Activated naive CD4-positive, alpha-beta T cell treated with anti-CD3 and anti-CD28 coated beads, Interleukin-2, amount 50 U/mL, for 24 hours (primary cell): ENCODE results near the gene OR5K1.

ENCODE experiments used
- H3K27ac Mint-ChIP-seq: one replicate; pipeline ENCODE4 v1.8.0; 2021; ENCODE audit warnings: mild to moderate bottlenecking, mixed read lengths
- H3K27me3 Mint-ChIP-seq: one replicate; pipeline ENCODE4 v1.8.0; 2021; ENCODE audit warnings: mixed read lengths
- H3K36me3 Mint-ChIP-seq: one replicate; pipeline ENCODE4 v1.8.0; 2021; ENCODE audit warnings: mixed read lengths
- H3K4me1 Mint-ChIP-seq: one replicate; pipeline ENCODE4 v1.8.0; 2021; ENCODE audit warnings: mixed read lengths
- H3K4me3 Mint-ChIP-seq: one replicate; pipeline ENCODE4 v1.8.0; 2021; ENCODE audit warnings: mild to moderate bottlenecking, mixed read lengths
- H3K9me3 Mint-ChIP-seq: one replicate; pipeline ENCODE4 v1.8.0; 2021; ENCODE audit warnings: mixed read lengths

OR5K1 gene

DNA sequence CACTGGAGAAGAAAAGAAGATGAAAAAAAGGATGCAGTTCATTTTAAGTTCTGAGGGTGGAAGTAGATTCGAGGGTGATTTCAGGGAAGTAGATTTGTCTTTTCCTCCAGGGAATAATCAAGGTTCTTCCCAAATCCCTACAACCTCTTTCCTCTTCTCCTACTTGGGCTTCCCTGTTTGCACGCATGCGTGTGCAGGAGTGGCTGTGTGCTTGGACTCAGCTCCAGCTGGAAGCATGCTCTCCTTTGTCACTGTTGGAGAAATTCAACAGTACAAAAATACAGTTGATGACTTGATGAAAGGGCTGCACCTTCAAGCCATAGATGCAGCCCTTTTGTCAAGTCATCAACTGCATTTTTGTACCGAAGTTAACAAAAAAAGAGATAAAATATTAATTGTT lies 38.3 kb downstream of the OR5K1 start:
- Mint-ChIP-seq H3K4me1 (peaks cover 6% of the 10 kb centered on the region), H3K4me3 (no peak overlapping the region), H3K27me3 (no peaks in the 10 kb centered on the region), H3K27ac (no peak overlapping the region), H3K9me3 (no peaks in the 10 kb centered on the region), H3K36me3 (peaks cover 7% of the 10 kb centered on the region)

DNA sequence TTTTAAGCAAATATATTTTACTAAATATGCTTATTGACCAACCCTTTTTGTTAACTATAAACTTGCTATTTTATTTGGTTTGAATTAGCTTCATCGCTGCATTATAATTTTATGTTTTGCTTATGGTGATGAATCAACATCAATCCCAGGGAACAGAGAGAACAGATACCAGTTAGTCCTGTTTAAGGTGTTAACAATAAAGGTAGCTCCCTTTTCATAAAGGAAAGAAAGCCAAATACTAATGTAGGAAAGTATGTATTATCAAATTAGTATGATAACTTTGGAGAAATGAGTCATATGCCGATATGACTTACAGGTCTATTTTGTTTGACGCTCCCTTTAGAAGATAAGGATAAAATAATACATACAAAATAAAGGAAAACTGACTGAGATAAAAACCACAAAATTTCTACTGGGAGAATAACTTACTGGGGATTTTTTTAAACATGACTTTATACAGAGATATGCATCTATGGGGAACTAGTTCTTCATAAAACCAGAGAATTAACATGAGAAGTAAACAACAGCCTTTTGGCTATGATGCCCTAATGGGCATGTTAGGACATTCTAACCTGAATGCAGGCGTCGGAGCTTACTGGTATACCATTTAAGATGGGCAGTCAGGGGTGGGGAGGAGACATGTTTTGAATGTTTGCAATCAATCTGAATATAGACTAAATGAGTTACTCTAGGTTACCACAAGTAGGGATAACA lies 39.0 kb downstream of the OR5K1 start:
- H3K27me3 Mint-ChIP-seq: no peaks in the 10 kb centered on the region

DNA sequence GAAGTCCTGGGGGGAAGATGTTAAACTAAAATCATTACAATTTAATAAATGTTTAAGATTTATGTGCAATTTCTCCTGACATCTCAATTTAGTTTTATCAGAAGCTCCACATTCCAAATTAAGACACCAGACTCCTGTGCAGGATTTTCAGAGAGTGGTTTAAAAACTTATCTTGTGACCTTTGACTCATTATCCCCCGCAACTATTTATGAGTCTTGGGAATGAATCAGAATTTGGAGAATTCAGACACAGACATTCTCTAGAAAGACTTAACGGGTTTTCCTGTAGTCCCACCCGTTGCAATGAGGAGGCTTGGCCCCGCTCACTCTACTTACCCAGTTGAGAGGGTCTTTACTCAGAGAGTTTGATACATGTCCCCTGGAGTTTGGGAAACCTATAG lies 41.5 kb downstream of the OR5K1 start:
- no peak overlapping the region for H3K4me3 Mint-ChIP-seq
- no peak overlapping the region for H3K27ac Mint-ChIP-seq
- H3K9me3 Mint-ChIP-seq: no peaks in the 10 kb centered on the region
- peaks cover 6% of the 10 kb centered on the region for H3K4me1 Mint-ChIP-seq
- no peaks in the 10 kb centered on the region for H3K27me3 Mint-ChIP-seq
- H3K36me3 Mint-ChIP-seq: peaks cover 17% of the 10 kb centered on the region

More for the DNA sequence above, 39.0 kb downstream of the OR5K1 start:
- peaks cover 7% of the 10 kb centered on the region for H3K36me3 Mint-ChIP-seq
- H3K4me1 Mint-ChIP-seq: peaks cover 6% of the 10 kb centered on the region
- no peaks in the 10 kb centered on the region for H3K9me3 Mint-ChIP-seq
- no peak overlapping the region for H3K27ac Mint-ChIP-seq
- H3K4me3 Mint-ChIP-seq: no peak overlapping the region

DNA sequence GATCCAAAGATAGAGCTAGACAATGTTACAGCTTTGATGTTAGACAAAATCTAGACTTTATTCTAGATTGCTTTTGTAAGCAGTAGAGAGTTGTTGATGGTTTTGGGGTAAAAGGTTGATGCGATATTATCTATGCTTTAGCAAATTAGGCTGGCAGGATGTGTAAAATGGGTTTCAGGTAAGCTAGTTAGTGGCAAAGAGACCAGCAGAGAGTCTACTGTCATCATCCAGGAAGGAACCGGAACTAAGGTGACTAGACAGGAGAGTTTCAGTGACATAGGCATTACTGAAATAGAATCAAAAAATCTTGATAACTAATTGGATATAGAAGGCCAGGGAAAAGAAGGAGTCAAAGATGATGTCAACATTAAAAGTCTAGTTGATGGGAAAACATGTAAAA lies 45.6 kb downstream of the OR5K1 start:
- H3K27ac Mint-ChIP-seq: peak overlapping the region; percentile 44

DNA sequence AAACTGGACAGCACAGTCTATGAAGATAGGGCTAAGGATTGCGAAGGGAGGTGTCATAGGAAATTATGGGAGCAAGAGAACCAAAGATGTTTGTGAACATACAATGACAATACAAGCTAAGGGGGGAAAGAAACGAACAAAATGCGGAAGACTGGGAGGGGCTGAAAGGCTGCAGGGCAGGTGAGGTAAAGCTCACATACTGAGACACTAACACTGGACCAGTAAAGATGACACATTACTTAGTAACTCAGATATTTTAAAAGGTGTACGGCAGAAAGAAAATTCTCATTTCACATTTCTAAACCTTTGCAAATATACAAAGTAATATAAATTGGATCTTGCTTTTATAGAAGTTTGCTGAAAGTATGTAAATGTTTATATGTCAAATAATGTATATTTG lies 49.6 kb downstream of the OR5K1 start:
- no peak overlapping the region for H3K4me3 Mint-ChIP-seq
- H3K4me1 Mint-ChIP-seq: peaks cover 24% of the 10 kb centered on the region
- peaks cover 40% of the 10 kb centered on the region for H3K36me3 Mint-ChIP-seq
- no peaks in the 10 kb centered on the region for H3K27me3 Mint-ChIP-seq
- no peak overlapping the region for H3K27ac Mint-ChIP-seq
- H3K9me3 Mint-ChIP-seq: no peaks in the 10 kb centered on the region

More for the DNA sequence above, 45.6 kb downstream of the OR5K1 start:
- H3K9me3 Mint-ChIP-seq: no peaks in the 10 kb centered on the region
- peaks cover 17% of the 10 kb centered on the region for H3K36me3 Mint-ChIP-seq
- H3K27me3 Mint-ChIP-seq: no peaks in the 10 kb centered on the region
- peaks cover 4% of the 10 kb centered on the region for H3K4me1 Mint-ChIP-seq
- H3K4me3 Mint-ChIP-seq: no peak overlapping the region

DNA sequence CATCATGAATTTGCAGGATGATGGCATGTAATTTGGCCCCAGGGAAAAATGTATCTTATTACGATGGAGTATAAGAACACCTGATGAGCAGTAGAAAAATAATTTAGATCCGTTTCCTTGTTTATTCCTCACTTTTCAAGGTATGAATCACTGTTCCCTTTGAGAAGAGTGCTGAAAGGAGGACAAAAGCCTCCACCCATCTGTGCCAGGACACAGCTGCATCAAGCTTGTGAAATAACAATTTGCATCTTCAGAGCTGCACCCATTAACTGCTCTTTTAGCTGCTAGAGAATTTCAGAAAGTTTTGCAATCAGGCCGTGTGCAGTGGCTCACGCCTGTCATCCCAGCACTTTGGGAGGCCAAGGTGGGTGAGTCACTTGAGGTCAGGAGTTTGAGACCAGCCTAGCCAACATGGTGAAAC lies 50.1 kb downstream of the OR5K1 start:
- Mint-ChIP-seq H3K4me3 (no peak overlapping the region), H3K27ac (peak overlapping the region; percentile 30), H3K27me3 (no peaks in the 10 kb centered on the region), H3K4me1 (peaks cover 29% of the 10 kb centered on the region), H3K36me3 (peaks cover 40% of the 10 kb centered on the region), H3K9me3 (no peaks in the 10 kb centered on the region)

DNA sequence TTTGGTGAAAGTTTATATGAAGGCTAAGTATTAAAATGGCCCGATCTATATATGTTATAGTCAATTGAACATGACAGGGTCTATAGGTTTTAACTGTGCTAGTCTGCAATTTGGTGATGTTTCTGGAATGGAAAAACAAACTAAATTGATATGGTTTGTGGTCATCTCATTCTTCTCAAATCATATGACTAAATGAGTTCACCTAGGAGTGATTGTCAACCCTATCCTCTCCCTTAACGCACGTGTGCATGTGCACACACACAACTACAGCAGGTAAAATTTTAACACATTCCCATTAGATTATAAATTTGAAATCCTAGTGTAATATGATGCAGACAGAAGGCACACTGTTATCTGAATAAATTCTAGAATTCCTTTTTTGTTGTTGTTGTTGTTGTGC lies 50.7 kb downstream of the OR5K1 start:
- no peak overlapping the region for H3K27ac Mint-ChIP-seq
- no peaks in the 10 kb centered on the region for H3K9me3 Mint-ChIP-seq
- H3K4me3 Mint-ChIP-seq: no peak overlapping the region
- peaks cover 40% of the 10 kb centered on the region for H3K36me3 Mint-ChIP-seq
- H3K4me1 Mint-ChIP-seq: peaks cover 36% of the 10 kb centered on the region
- H3K27me3 Mint-ChIP-seq: no peaks in the 10 kb centered on the region

DNA sequence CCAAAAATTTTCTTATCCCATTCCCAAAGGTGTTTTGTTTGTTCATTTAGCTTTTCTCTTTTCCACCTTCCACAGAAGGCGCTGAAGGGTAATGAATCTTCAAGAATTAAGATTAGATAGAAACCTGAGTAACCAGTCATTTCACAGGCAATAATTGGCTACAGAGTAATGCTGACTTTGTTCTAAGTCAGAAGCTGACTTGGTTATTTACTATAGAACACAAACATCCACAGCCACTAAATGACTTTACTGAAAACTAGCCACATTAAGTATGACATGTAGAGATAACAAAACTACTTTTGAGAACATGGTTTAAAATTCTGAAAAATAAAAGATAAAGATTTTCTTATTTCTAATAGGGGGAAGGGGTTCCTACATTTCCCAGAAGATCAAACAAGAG lies 51.9 kb downstream of the OR5K1 start:
- Mint-ChIP-seq H3K4me1 (peaks cover 48% of the 10 kb centered on the region), H3K27me3 (no peaks in the 10 kb centered on the region), H3K27ac (no peak overlapping the region)

DNA sequence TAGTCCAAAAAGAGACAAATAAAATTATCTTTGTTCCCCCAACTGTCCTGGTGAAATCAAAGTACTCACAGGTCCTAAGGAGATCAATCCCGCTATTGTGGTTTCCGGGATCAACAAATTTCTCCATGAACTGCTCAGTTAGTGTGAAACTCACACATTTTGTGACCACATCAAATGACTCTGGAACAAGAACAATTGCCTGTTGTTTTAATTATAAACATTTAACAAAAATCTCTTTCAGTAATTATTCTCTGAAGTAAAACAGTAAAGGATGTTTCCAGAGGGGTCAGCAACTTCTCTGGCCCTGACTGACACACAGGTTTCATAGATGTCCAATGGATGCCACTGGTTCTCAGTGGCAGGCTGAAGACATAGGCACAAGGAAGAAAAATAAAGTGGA lies 55.8 kb downstream of the OR5K1 start:
- Mint-ChIP-seq H3K4me1 (peaks cover 68% of the 10 kb centered on the region), H3K36me3 (peaks cover 52% of the 10 kb centered on the region), H3K4me3 (peak overlapping the region; percentile 99), H3K9me3 (no peaks in the 10 kb centered on the region), H3K27me3 (no peaks in the 10 kb centered on the region), H3K27ac (peak overlapping the region; percentile 76)

More for the DNA sequence above, 51.9 kb downstream of the OR5K1 start:
- no peak overlapping the region for H3K4me3 Mint-ChIP-seq
- H3K36me3 Mint-ChIP-seq: peaks cover 47% of the 10 kb centered on the region
- no peaks in the 10 kb centered on the region for H3K9me3 Mint-ChIP-seq

DNA sequence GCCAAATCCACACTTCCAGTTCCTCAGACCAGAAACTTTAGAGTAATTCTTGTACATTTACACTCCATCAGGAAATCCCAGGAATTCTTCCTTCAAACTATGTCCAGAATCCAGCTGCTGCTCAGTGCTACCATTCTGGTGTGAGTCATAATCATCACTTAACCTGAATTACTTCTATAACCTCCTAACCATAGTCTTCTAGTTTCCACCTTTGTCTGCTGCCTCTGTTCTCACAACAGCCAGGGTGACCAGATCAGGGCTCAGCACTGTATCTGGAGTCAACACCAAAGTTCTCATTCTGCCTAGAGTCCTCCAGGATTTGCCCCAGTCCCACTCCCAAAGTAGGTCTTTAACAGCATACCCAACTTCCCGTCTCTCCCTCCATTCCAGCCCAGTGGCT lies 56.4 kb downstream of the OR5K1 start:
- H3K4me3 Mint-ChIP-seq: peak overlapping the region; percentile 99
- no peaks in the 10 kb centered on the region for H3K27me3 Mint-ChIP-seq
- H3K27ac Mint-ChIP-seq: peak overlapping the region; percentile 76
- no peaks in the 10 kb centered on the region for H3K9me3 Mint-ChIP-seq
- H3K36me3 Mint-ChIP-seq: peaks cover 51% of the 10 kb centered on the region
- H3K4me1 Mint-ChIP-seq: peaks cover 68% of the 10 kb centered on the region

DNA sequence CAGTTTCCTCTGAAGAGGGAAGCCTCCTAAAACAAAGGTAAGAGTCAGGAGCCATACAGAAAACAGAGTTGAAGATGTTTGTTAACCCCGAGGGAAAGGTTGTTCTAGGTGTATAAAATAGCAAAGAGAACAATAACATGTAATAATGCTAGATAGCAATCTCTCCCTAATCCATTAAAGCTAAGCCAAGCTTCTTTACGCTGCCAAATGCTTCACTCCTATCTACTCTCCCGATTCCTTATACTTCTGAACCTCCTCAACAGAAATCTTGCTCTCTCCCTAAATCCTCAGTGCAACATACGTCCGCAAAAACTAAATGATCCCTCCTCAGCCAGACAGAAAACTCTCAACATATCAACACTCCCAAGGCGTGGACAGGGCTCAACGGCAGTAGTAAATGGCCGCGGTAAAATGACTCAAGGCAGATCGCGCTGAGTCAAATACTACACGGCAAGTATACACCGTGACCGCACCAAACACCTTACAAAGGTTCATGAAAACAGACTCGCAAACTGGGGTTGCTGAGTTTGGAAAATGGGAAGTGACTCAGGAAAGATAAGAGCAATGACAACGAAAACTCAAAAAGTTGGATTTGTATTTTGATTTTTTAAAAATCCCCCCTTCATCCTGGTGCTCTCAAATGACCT lies 59.0 kb downstream of the OR5K1 start:
- peaks cover 54% of the 10 kb centered on the region for H3K4me1 Mint-ChIP-seq
- peaks cover 32% of the 10 kb centered on the region for H3K36me3 Mint-ChIP-seq
- H3K9me3 Mint-ChIP-seq: no peaks in the 10 kb centered on the region
- no peaks in the 10 kb centered on the region for H3K27me3 Mint-ChIP-seq
- peak overlapping the region; percentile 99 for H3K4me3 Mint-ChIP-seq
- H3K27ac Mint-ChIP-seq: peak overlapping the region; percentile 98
